Stromal cell of bone marrow (primary cell): ENCODE measurements around the gene CCDC28B.
A peak's percentile ranks its signal among the peaks of the same experiment; 100 is the strongest.
"Not testable (repeated sequence)": the region's sequence is repeated elsewhere in the genome, so short reads cannot be mapped to it uniquely, and the experiment has no call there.

ENCODE experiments used
- DNase-seq: peaks from one replicate; pipeline ENCODE4 v3.0.0-alpha.2; 2012; ENCODE audit warnings: low read depth

CCDC28B gene

GRCh38 chr1:32200226-32201010 is at the start of gene CCDC28B:
TSS of gene CCDC28B (plus strand) at chr1:32200595. CDS start at chr1:32201936, 1,341 bp downstream.
- no peak for DNase-seq

- no peak for DNase-seq
Measured at GRCh38 chr1:32150847-32151246, 49.5 kb upstream of the CCDC28B start.

GRCh38 chr1:32151319-32151787 is 49.0 kb upstream of the CCDC28B start:
- DNase-seq = peak; percentile 32

GRCh38 chr1:32159189-32159588 is 41.2 kb upstream of the CCDC28B start:
- no peak for DNase-seq

- DNase-seq = no peak
Measured at GRCh38 chr1:32163405-32163804, 37.0 kb upstream of the CCDC28B start.

GRCh38 chr1:32165633-32166032 is 34.8 kb upstream of the CCDC28B start:
- DNase-seq = not testable (repeated sequence)

- DNase-seq = no peak
Measured at GRCh38 chr1:32170991-32171390, 29.4 kb upstream of the CCDC28B start.

GRCh38 chr1:32172621-32173245 is 27.7 kb upstream of the CCDC28B start:
- DNase-seq = no peak

GRCh38 chr1:32178380-32179192 is 21.8 kb upstream of the CCDC28B start:
- DNase-seq = no peak

- no peak for DNase-seq
Measured at GRCh38 chr1:32179193-32179442, 21.3 kb upstream of the CCDC28B start.

GRCh38 chr1:32179443-32180185 is 20.8 kb upstream of the CCDC28B start, which contains the start of gene TXLNA:
TSS of gene TXLNA (plus strand) at chr1:32179675. CDS start at chr1:32180346, 671 bp downstream.
- DNase-seq = peak; percentile 85

- DNase-seq = peak; percentile 19
Measured at GRCh38 chr1:32180186-32181060, 20.0 kb upstream of the CCDC28B start.

GRCh38 chr1:32181065-32181464 is 19.3 kb upstream of the CCDC28B start:
- no peak for DNase-seq

- no peak for DNase-seq
Measured at GRCh38 chr1:32181563-32181962, 18.8 kb upstream of the CCDC28B start.

- no peak for DNase-seq
Measured at GRCh38 chr1:32182060-32182459, 18.3 kb upstream of the CCDC28B start.

GRCh38 chr1:32184650-32185049 is 15.7 kb upstream of the CCDC28B start:
- no peak for DNase-seq

GRCh38 chr1:32186077-32186476 is 14.3 kb upstream of the CCDC28B start:
- no peak for DNase-seq

GRCh38 chr1:32186491-32186890 is 13.9 kb upstream of the CCDC28B start:
- DNase-seq = no peak

GRCh38 chr1:32187850-32188249 is 12.5 kb upstream of the CCDC28B start:
- DNase-seq = no peak

GRCh38 chr1:32192220-32192948 is 8.0 kb upstream of the CCDC28B start:
- no peak for DNase-seq
